CD4-positive, alpha-beta T cell (primary cell): ENCODE measurements around the gene CEP70. TPM values are rescaled to one million over a fixed set of nuclear protein-coding genes. Genes with fewer than 3 reads are reported as not detected.
"Not testable (repeated sequence)": the region's sequence is repeated elsewhere in the genome, so short reads cannot be mapped to it uniquely, and the experiment has no call there.

Source experiments
- ATAC-seq: fragments of 200-7000 bp; cut with Tn5 transposase; one replicate; pipeline ENCODE4 v1.10.0; 2022; ENCODE audit warnings: mild to moderate bottlenecking; ENCODE audit not compliant: poor library complexity
- CTCF ChIA-PET: fragments of 350-600 bp; sonication (Branson Sonifier 250); formaldehyde crosslinking; loops from one replicate; lab custom pipeline; 2021; ENCODE audit warnings: antibody characterized with exemption, inconsistent platforms; lab: Charles Lee
- POLR2A ChIA-PET: fragments of 350-600 bp; sonication (Branson Sonifier 250); formaldehyde crosslinking; loops from one replicate; lab custom pipeline; 2021; ENCODE audit warnings: antibody characterized with exemption, inconsistent platforms; lab: Charles Lee
- DNase-seq, 14 experiments: peaks; one replicate each; pipeline ENCODE4 v3.0.0-alpha.2; 2013 to 2020; ENCODE audit warnings: mixed read lengths in 2 of 14
- H3K27ac ChIP-seq, 2 donors: one replicate each; pipeline versions ENCODE4 v1.5.1 to v1.7.0; 2013; ENCODE audit warnings: low read length in 2 of 2, low read depth in 1 of 2, mild to moderate bottlenecking in 1 of 2
- H3K27me3 ChIP-seq, 2 experiments: 1 replicate in 1 of 2; 2 replicates in 1 of 2; pipeline versions ENCODE4 v1.6.1 to v1.7.0; 2013; ENCODE audit warnings: low read length in 2 of 2, control low read depth in 1 of 2, mild to moderate bottlenecking in 1 of 2, moderate library complexity in 1 of 2; ENCODE audit not compliant: insufficient read depth in 2 of 2, control insufficient read depth in 1 of 2
- H3K36me3 ChIP-seq: one replicate; pipeline ENCODE4 v1.6.1; 2013; ENCODE audit warnings: low read length, control low read depth; ENCODE audit not compliant: insufficient read depth
- H3K4me1 ChIP-seq: one replicate; pipeline ENCODE4 v1.6.1; 2013; ENCODE audit warnings: low read length, control low read depth; ENCODE audit not compliant: insufficient read depth
- H3K4me3 ChIP-seq: one replicate; pipeline ENCODE4 v1.5.1; 2013; ENCODE audit warnings: mild to moderate bottlenecking, low read length, moderate library complexity
- H3K9me3 ChIP-seq, 2 experiments: 1 replicate in 1 of 2; 2 replicates in 1 of 2; pipeline versions ENCODE4 v1.6.1 to v1.7.0; 2013; ENCODE audit warnings: low read length in 2 of 2, mild to moderate bottlenecking in 2 of 2, control low read depth in 1 of 2, moderate library complexity in 1 of 2; ENCODE audit not compliant: control insufficient read depth in 1 of 2, insufficient read depth in 1 of 2
- H3K27ac Mint-ChIP-seq: one replicate; pipeline ENCODE4 v1.8.0; 2020; ENCODE audit warnings: mixed read lengths
- H3K27me3 Mint-ChIP-seq: one replicate; pipeline ENCODE4 v1.8.0; 2021; ENCODE audit warnings: mixed read lengths
- H3K36me3 Mint-ChIP-seq: one replicate; pipeline ENCODE4 v1.8.0; 2021; ENCODE audit warnings: low read depth, mixed read lengths
- H3K4me1 Mint-ChIP-seq: one replicate; pipeline ENCODE4 v1.8.0; 2021; ENCODE audit warnings: low read depth, mixed read lengths
- H3K4me3 Mint-ChIP-seq: one replicate; pipeline ENCODE4 v1.8.0; 2020; ENCODE audit warnings: mild to moderate bottlenecking, mixed read lengths
- H3K9me3 Mint-ChIP-seq: one replicate; pipeline ENCODE4 v1.8.0; 2020; ENCODE audit warnings: mixed read lengths
- intact Hi-C, 2 experiments: fragments of 100-400 bp; cut with DNase I in 1 of 2; cut with micrococcal nuclease in 1 of 2; formaldehyde crosslinking; loops; one replicate each; pipeline versions ENCODE4 v1.15.1 to v1.9.0; 2023 to 2025; cut with DNase I, micrococcal nuclease
- total RNA-seq, 174 experiments: library from RNA in 2 of 174; stranded (reverse) in 2 of 174; gene quantifications; one replicate each; pipeline ENCODE4 v1.2.3 and lab custom pipeline; 2021 to 2026
- TF ChIP-seq, protein P1 (sequence below): fragments of 200-600 bp; IDR thresholded peaks from one replicate; pipeline ENCODE4 v1.8.0; 2022; ENCODE audit warnings: antibody characterized with exemption, mild to moderate bottlenecking

The CEP70 gene
- total RNA-seq, 2 experiments from 2014 or later: 21.5 to 23.0 TPM

DNA sequence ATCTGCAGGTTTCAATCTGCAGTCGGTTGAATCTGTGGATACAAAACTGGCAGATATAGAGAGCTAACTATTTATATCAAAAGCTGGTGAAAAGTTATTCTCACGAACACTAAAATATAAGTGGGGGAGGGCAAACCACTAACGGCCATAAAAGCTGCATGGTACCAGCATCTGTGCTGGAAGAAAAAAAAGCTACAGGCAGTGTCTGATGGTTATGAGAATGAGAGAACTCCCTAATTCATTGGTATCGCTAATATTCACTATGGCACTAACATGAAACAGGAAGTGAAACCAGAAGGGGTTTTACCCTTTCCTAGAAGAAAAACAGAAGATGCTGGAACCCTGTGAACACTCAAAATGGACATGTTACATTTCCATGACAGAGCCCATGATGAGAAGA, 15.9 kb downstream of the CEP70 start:
- Mint-ChIP-seq H3K27me3 (no peaks in the 10 kb centered on the region), H3K4me1 (peaks cover 17% of the 10 kb centered on the region), H3K9me3 (peaks cover 7% of the 10 kb centered on the region), H3K27ac (peak overlapping the region; percentile 13), H3K4me3 (peak overlapping the region; percentile 63), H3K36me3 (peaks cover 30% of the 10 kb centered on the region)
- ChIA-PET CTCF (interaction anchor here (1.0 kb wide), 1 partner anchor 337 kb away, joined by 3 read pairs; no protein-coding TSS in a partner anchor), POLR2A (interaction anchor here (0.7 to 2.2 kb wide), 2 partner anchors 13 to 16 kb away, joined by 3 to 12 read pairs; partner anchors contain the start of gene CEP70)
- H3K36me3 ChIP-seq: no peaks in the 10 kb centered on the region
- DNase-seq (peak in 3 of 14 experiments; percentile 27 to 39 (median 35)), ATAC-seq (no peak)
- peak overlapping the region in 1 of 2 donors; percentile 5 for H3K27ac ChIP-seq
- H3K27me3 ChIP-seq: no peaks in the 10 kb centered on the region
- TF ChIP-seq, protein P1, sequence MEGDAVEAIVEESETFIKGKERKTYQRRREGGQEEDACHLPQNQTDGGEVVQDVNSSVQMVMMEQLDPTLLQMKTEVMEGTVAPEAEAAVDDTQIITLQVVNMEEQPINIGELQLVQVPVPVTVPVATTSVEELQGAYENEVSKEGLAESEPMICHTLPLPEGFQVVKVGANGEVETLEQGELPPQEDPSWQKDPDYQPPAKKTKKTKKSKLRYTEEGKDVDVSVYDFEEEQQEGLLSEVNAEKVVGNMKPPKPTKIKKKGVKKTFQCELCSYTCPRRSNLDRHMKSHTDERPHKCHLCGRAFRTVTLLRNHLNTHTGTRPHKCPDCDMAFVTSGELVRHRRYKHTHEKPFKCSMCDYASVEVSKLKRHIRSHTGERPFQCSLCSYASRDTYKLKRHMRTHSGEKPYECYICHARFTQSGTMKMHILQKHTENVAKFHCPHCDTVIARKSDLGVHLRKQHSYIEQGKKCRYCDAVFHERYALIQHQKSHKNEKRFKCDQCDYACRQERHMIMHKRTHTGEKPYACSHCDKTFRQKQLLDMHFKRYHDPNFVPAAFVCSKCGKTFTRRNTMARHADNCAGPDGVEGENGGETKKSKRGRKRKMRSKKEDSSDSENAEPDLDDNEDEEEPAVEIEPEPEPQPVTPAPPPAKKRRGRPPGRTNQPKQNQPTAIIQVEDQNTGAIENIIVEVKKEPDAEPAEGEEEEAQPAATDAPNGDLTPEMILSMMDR: no peak
- peaks cover 5% of the 10 kb centered on the region for H3K4me1 ChIP-seq
- H3K9me3 ChIP-seq: peaks cover 0 to 6% of the 10 kb centered on the region in 2 experiments
- intact Hi-C loops: no loop called here
- H3K4me3 ChIP-seq: peak overlapping the region; percentile 43

DNA sequence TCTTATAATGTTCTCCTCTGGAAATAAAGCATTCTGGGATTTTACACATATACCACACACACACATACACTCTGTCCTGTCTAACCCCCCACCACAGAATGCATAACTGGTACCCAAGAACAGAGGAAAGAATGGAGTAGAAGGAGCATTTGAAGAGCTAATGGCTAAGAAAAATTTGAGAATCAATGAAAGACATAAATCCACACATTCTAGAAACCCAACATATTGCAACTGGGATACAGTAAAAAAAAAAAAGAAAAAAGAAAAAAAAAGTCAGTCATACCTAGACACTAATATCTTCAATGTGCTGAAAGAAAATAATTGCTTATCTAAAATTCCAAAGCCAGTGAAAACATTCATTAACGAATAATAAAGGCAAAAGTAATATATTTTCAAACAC, 20.9 kb downstream of the CEP70 start:
- Histone ChIP-seq H3K4me1 (peaks cover 4% of the 10 kb centered on the region), H3K4me3 (no peak overlapping the region), H3K27me3 (no peaks in the 10 kb centered on the region), H3K36me3 (no peaks in the 10 kb centered on the region), H3K9me3 (peaks cover 0 to 6% of the 10 kb centered on the region in 2 experiments), H3K27ac (no peak overlapping the region)
- Mint-ChIP-seq H3K9me3 (peaks cover 10% of the 10 kb centered on the region), H3K27me3 (no peaks in the 10 kb centered on the region), H3K27ac (no peak overlapping the region), H3K4me3 (no peak overlapping the region), H3K4me1 (peaks cover 8% of the 10 kb centered on the region), H3K36me3 (peaks cover 58% of the 10 kb centered on the region)
- DNase-seq: no peak
- intact Hi-C loops: no loop called here
- TF ChIP-seq, protein P1: no peak
- CTCF ChIA-PET: no interaction called here
- POLR2A ChIA-PET: no interaction called here
- no peak for ATAC-seq

DNA sequence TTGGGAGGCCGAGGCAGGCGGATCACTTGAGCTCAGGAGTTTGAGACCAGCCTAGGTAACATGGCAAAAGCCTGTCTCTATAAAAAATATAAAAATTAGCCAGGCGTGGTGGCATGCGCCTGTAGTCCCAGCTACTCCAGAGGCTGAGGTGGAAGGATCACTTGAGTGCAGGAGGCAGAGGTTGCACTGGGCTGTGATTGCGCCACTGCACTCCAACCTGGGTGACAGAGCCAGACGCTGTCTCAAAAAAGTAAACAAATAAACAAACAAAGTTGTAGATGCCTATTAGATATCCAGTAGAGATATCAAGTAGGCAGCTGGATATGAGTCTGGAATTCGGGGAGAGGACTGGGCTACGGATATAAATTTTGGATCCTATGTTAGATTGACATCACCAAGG, 24.4 kb downstream of the CEP70 start:
- POLR2A ChIA-PET, H3K4me1 Mint-ChIP-seq, H3K27me3 ChIP-seq, H3K4me3 ChIP-seq, H3K4me3 Mint-ChIP-seq, H3K4me1 ChIP-seq, intact Hi-C loops, H3K27ac ChIP-seq, CTCF ChIA-PET, H3K36me3 ChIP-seq, H3K9me3 ChIP-seq, DNase-seq, H3K27ac Mint-ChIP-seq, H3K27me3 Mint-ChIP-seq, ATAC-seq: not testable (repeated sequence)
- H3K36me3 Mint-ChIP-seq: peaks cover 70% of the 10 kb centered on the region
- H3K9me3 Mint-ChIP-seq: peaks cover 10% of the 10 kb centered on the region

DNA sequence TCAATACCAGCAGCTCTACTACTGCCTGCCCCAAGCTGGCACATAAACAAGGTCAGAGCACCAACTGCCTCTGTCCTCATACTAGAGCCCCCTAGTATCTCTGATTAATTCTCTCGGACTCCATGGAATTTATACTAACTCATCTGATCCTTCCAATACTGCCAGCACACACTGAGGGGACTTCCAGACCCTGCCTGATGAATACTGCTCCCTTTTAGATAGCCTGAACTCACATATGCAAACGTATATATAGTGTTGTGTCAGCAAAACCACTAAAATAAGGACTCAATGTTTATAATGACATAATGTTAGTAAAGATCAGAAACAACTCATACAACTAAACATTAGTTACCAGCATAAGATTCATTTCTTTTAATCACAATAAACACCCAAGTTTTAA, 25.0 kb downstream of the CEP70 start:
- TF ChIP-seq, protein P1: no peak
- no peak overlapping the region for H3K27ac Mint-ChIP-seq
- CTCF ChIA-PET: no interaction called here

More for the DNA sequence above, 25.0 kb downstream of the CEP70 start:
- Mint-ChIP-seq H3K36me3 (peaks cover 74% of the 10 kb centered on the region), H3K9me3 (peaks cover 10% of the 10 kb centered on the region), H3K4me1 (no peaks in the 10 kb centered on the region), H3K27me3 (no peaks in the 10 kb centered on the region), H3K4me3 (no peak overlapping the region)
- H3K4me3 ChIP-seq: no peak overlapping the region
- POLR2A ChIA-PET: no interaction called here
- no peaks in the 10 kb centered on the region for H3K36me3 ChIP-seq
- H3K4me1 ChIP-seq: no peaks in the 10 kb centered on the region
- no peak for ATAC-seq
- no peak overlapping the region for H3K27ac ChIP-seq
- DNase-seq: no peak
- intact Hi-C loops: no loop called here
- no peaks in the 10 kb centered on the region for H3K27me3 ChIP-seq
- peaks cover 0 to 4% of the 10 kb centered on the region in 2 experiments for H3K9me3 ChIP-seq
